H1 (cell line): ENCODE measurements around the gene FSCB.

Experiments
- POLR2AphosphoS5 ChIP-seq: IDR thresholded peaks from 2 replicates; pipeline ENCODE4 v1.6.1; 2011; ENCODE audit warnings: low read depth, low read length
- RAD21 ChIP-seq, 2 experiments: IDR thresholded peaks in 1 of 2; conservative IDR thresholded peaks in 1 of 2; 2 replicates each; pipeline ENCODE4 v1.6.1; 2011; ENCODE audit warnings: low read depth in 2 of 2, low read length in 2 of 2, improper control_type of control experiment in 1 of 2, inconsistent platforms in 1 of 2, mild to moderate bottlenecking in 1 of 2, moderate library complexity in 1 of 2
- SRF ChIP-seq: IDR thresholded peaks from 2 replicates; pipeline ENCODE4 v1.6.1; 2011; ENCODE audit warnings: mild to moderate bottlenecking, low read depth, low read length, moderate library complexity
- ZNF274 ChIP-seq: IDR thresholded peaks from 2 replicates; pipeline ENCODE4 v1.7.0; 2012; ENCODE audit warnings: low read length, borderline replicate concordance; ENCODE audit errors: extremely low read depth

DNA sequence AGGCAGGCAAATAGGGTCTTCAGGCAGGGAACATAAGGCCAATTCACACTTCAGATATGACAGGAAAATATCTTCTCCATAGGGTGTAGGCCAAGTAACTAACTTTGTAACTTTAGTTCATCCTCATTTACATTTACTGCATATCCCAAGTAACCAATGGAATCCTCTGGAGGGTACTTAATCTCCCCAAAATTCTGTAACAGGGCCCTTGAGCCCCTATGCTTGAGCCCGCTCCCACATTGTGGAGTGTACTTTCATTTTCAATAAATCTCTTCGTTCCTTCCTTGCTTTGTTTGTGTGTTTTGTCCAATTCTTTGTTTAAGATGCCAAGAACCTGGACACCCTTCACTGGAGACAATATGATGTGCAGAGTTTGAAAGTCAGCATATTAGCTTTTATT, 45.3 kb downstream of the FSCB start:
- no peak for TF ChIP-seq SRF
- TF ChIP-seq POLR2AphosphoS5 = no peak
- no peak for TF ChIP-seq RAD21 (IDR thresholded peaks at IDR 0.05 in 1 of 2, conservative IDR thresholded peaks at IDR 0.05 in 1 of 2; ENCODE audit: low read depth in 2 of 2, low read length in 2 of 2)
- no peak for TF ChIP-seq ZNF274
